ENCODE data around the gene STEAP3. TPM values are rescaled to one million over a fixed set of nuclear protein-coding genes. Genes with fewer than 3 reads are reported as not detected.
"Not testable (repeated sequence)": the region's sequence is repeated elsewhere in the genome, so short reads cannot be mapped to it uniquely, and the experiment has no call there.

STEAP3 gene
- polyA plus RNA-seq, 10 donors: 5.1 to 20.8 (median 15.3) TPM

- no peak for DNase-seq
Measured at GRCh38 chr2:119261493-119262225, 38.0 kb downstream of the STEAP3 start.

DNA sequence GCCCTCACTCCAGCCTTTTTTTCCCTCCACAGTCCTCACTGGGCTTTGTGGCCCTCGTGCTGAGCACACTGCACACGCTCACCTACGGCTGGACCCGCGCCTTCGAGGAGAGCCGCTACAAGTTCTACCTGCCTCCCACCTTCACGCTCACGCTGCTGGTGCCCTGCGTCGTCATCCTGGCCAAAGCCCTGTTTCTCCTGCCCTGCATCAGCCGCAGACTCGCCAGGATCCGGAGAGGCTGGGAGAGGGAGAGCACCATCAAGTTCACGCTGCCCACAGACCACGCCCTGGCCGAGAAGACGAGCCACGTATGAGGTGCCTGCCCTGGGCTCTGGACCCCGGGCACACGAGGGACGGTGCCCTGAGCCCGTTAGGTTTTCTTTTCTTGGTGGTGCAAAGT, 39.4 kb downstream of the STEAP3 start:
- no peak for DNase-seq

DNA sequence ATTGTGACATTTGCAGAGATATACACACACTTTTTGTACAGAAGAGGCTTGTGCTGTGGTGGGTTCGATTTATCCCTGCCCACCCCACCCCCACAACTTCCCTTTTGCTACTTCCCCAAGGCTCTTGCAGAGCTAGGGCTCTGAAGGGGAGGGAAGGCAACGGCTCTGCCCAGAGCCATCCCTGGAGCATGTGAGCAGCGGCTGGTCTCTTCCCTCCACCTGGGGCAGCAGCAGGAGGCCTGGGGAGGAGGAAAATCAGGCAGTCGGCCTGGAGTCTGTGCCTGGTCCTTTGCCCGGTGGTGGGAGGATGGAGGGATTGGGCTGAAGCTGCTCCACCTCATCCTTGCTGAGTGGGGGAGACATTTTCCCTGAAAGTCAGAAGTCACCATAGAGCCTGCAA, 40.0 kb downstream of the STEAP3 start:
- DNase-seq: no peak

GRCh38 chr2:119264781-119265692, 41.4 kb downstream of the STEAP3 start:
- DNase-seq: no peak

- DNase-seq: no peak
Measured at GRCh38 chr2:119265693-119266066, 42.0 kb downstream of the STEAP3 start.

- no peak for DNase-seq
Measured at GRCh38 chr2:119266091-119266589, 42.5 kb downstream of the STEAP3 start.

DNA sequence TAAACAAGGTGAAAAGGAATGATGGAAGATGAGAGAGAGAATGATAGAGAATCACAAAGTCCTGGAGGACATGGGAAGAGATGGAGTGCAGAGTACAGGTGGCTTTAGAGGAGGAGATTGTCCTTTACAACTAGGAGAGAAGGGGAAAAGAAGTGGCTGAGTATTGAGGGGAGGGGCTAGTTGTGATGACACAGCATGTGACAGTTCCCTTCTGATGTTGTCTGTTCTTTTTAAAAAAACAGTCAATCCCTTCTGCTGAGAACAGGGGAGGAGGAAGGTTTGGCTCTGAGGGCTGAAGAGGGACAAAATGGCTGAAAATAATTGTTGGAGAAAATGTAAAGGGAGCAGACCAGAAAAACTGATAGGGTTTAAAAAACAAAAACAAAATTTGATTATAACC, 44.0 kb downstream of the STEAP3 start:
- DNase-seq: no peak

- DNase-seq: no peak
Measured at GRCh38 chr2:119276864-119277263, 53.2 kb downstream of the STEAP3 start.

DNA sequence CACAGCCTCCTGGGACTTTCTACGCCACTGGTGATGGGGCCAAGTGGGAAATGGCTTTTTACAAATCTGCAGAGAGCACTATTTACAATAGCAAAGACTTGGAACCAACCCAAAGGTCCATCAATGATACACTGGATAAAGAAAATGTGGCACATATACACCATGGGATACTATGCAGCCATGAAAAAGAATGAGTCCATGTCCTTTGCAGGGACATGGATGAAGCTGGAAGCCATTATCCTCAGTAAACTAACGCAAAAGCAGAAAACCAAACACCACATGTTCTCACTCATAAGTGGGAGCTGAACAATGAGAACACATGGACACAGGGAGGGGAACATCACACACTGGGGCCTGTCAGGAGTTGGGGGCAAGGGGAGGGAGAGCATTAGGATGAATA, 54.8 kb downstream of the STEAP3 start:
- DNase-seq: not testable (repeated sequence)

- DNase-seq: no peak
Measured at GRCh38 chr2:119278946-119279345, 55.3 kb downstream of the STEAP3 start.

DNA sequence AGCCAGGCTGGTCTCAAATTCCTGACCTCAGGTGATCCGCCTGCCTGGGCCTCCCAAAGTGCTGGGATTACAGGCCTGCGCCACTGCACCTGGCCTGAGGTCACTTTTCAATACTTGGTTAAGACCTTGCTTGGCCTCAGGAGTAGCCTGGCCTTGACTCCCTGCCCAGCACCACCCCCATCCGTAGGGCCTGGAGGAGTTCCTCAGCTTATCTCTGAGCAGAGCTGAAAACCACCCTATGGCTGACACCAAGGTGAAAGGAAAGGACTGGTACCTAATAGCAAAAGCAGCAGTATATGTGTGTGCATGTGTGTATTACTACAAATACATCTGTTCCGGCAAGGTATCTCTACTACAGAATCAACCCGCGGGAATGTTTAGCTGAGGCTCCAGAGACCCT, 56.0 kb downstream of the STEAP3 start:
- DNase-seq: no peak

DNA sequence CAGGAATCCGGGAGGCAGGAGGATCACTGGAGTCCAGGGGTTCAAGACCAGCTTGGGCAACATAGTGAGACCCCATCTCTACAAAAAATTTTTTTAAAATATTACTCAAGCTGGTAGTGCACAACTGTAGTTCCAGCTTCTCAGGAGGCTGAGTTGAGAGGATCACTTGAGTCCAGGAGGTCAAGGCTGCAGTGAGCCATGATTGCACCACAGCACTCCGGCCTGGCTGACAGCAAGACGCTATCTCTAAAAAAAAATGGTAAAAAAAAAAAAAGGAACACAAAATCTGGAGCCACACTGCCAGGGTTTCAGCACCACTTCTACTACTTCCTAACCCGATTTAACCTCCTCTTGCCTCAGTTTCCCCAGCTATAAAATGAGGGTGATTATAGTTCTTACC, 57.0 kb downstream of the STEAP3 start:
- no peak for DNase-seq

DNA sequence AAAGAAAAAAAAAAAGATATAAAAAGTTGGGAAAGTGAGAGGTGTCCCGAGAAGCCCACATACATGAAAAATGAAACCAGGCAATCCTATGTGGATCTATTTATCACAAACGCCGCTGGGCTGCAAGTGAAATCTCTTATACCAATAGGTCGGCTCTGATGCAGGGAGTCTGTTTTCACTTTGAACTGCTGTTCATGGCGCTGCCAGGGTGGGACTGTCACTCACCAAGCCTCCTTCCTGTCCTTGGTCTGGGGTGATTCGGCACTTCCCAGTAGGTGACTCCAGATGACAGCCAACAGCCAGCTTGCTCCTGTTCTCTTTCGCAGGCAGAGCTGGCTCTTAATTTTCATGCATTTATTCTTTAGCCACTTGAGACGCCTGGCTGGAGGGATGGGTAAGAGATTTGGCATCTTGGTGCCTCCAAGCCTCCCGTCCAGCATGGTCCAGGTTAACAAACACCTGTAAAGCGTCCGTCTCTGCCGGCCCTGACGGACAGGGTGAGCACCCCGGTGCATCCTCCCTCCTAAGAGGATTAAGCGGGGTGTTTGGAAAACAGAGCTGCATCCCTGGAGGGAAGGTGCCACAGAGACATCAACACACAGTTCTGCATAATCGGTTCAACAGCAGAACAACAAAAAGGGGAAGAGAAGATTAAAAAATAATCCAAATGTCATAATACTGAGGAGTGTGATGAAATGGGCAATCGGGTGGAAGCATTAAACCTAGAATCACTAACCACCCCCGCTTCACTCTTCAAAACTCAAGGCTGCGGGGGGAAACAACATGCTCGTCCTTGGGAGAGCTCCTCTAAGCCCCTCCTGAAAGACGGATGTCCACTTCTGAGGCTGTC, 58.7 kb downstream of the STEAP3 start:
- DNase-seq: no peak

- no peak for DNase-seq
Measured at GRCh38 chr2:119282996-119283511, 59.4 kb downstream of the STEAP3 start.

DNA sequence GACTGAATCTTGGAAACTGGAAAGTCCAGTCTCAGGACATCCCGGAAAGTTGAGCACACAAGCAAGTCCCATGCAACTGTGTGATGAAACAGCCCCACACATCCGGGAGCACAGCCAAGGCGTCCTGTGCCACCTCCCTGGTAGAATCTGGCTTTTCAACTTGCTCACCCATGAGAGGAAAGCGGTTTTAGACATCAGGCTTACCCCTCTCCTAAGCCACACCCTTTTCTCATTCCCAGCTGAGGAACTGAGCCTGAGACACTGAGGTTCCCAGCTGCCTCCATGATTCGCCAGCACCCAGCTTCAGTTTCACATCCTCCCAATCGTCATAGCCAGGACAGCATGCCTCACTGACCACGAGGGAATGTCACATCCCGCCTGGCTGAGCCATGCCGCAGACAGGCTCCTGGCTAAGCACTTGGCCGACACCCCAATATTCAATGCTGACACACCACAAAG, 60.3 kb downstream of the STEAP3 start:
- DNase-seq: peak in 2 of 3 donors; percentile 22 to 67

- DNase-seq: no peak
Measured at GRCh38 chr2:119286661-119287060, 63.0 kb downstream of the STEAP3 start.

DNA sequence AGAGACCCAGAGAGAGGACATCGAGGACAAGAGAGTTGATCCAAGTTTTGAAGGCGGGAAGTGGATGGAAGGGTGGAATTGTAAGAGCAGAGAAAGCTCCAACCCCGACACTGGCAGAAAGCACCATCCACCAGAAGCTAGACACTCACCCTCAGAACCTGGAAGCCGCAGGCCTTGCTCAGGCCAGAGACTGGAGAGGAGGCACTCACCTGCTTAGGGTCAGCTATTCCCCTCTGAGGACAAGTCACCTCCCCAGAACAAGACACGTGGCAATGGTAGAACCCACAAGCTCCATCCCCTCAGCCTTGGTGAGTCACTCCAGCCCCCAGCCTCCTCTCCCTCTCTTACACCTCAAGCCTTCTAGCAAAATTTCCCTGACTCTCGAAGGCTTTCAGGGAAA, 64.9 kb downstream of the STEAP3 start:
- DNase-seq: no peak

- DNase-seq: no peak
Measured at GRCh38 chr2:119289093-119289492, 65.5 kb downstream of the STEAP3 start.

DNA sequence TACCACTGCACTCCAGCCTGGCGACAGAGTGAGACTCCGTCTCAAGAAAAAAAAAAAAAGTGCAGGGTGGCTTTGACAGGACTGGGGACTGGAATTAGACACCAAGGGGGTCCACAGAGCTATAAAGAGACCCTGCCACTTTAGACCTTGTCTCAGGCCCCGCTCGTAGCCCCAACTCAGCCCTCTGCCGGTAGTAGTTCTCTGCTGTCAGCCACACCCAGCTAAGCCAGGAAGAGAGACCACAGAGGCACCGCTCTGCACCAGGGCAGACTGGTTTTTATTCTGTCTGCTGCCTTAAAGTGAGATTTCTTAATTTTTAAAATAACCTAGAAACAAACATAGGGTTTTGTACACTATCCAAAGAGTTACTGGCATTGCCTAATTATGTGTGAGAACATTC, 66.0 kb downstream of the STEAP3 start:
- DNase-seq: no peak

DNA sequence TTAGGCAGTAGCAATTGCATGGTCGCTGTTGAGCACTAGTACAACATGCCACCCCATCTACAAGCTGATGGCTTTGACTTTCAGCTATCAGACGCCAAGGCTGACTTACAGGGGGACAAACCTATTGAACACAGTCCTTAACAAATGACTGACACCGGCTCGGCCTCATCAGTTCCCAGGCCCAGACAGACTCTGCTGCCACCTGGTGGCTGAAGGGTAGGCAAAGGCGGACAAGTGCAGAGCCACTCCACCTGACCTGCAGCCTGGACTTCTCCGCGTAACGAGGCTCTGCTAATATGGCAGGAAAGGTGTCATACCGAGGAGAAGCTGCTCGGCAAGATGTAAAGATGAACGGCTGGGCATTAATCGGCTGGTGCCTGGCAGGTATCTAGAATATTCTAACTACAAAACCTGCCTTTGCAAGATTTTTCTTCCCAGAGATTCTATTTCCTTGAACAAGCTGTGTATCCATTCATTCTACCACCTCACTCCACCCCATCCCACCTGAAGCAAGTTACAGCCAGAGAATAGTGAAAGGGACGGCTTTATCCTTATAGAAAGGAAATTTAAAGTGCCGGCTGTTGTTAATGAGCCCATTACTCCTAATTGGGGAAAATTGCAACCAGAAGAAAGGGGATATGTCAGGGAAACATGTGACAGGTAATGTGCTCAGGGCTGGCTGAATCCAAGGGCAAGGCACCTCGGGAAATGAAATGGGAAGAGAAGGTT, 67.4 kb downstream of the STEAP3 start:
- peak; percentile 49 to 77 (median 68) for DNase-seq
